OCI-LY7 (cell line): Measurements from ENCODE around the gene GLCCI1. TPM values are rescaled to one million over a fixed set of nuclear protein-coding genes. Genes with fewer than 3 reads are reported as not detected.
A peak's percentile ranks its signal among the peaks of the same experiment; 100 is the strongest.

Source experiments
- BruUV-seq: library from RNA; stranded (reverse); fragments of 400-500 nt; replicated peaks from 2 replicates; lab custom pipeline; 2021; lab: Mats Ljungman, UMichigan
- CTCF ChIA-PET: fragments of 300-600 bp; sonication (Branson Sonifier 250); formaldehyde crosslinking; loops from one replicate; lab custom pipeline; 2022; ENCODE audit warnings: antibody characterized with exemption; ENCODE audit not compliant: unreplicated experiment; lab: Charles Lee
- POLR2A ChIA-PET: fragments of 300-600 bp; sonication (Branson Sonifier 250); formaldehyde crosslinking; loops from one replicate; lab custom pipeline; 2022; ENCODE audit warnings: antibody characterized with exemption; lab: Charles Lee
- DNase-seq: peaks from one replicate; pipeline ENCODE4 v3.0.0-alpha.2; 2015; ENCODE audit warnings: low spot score
- H2AFZ ChIP-seq: fragments of 200-600 bp; sonication (generic), shearing (Covaris generic); 2 replicates; pipeline ENCODE4 v1.6.1; 2014; ENCODE audit warnings: mild to moderate bottlenecking, antibody characterized with exemption, low read length, moderate library complexity
- H3K27ac ChIP-seq: fragments of 200-600 bp; sonication (generic); 2 replicates; pipeline ENCODE4 v1.5.1; 2014; ENCODE audit warnings: mixed run types, low read depth, mild to moderate bottlenecking, moderate library complexity, low read length, inconsistent platforms; ENCODE audit not compliant: poor library complexity, severe bottlenecking
- H3K36me3 ChIP-seq: fragments of 200-600 bp; sonication (generic); 2 replicates; pipeline ENCODE4 v1.6.1; 2014; ENCODE audit warnings: mild to moderate bottlenecking, antibody characterized with exemption, low read length, moderate library complexity, mixed read lengths; ENCODE audit not compliant: insufficient read depth
- H3K4me1 ChIP-seq: fragments of 200-600 bp; sonication (generic); 2 replicates; pipeline ENCODE4 v1.5.1; 2014; ENCODE audit warnings: mild to moderate bottlenecking, low read length; ENCODE audit not compliant: insufficient read depth, poor library complexity, severe bottlenecking
- H3K4me2 ChIP-seq: fragments of 200-600 bp; sonication (generic); 2 replicates; pipeline ENCODE4 v1.6.1; 2014; ENCODE audit warnings: mild to moderate bottlenecking, low read length
- H3K4me3 ChIP-seq: fragments of 200-600 bp; sonication (generic); 2 replicates; pipeline ENCODE4 v1.5.1; 2014; ENCODE audit warnings: mild to moderate bottlenecking, low read depth, low read length; ENCODE audit not compliant: poor library complexity, severe bottlenecking
- H3K79me2 ChIP-seq: fragments of 200-600 bp; sonication (generic); 2 replicates; pipeline ENCODE4 v1.6.1; 2016; ENCODE audit warnings: low read depth, mild to moderate bottlenecking, low read length, moderate library complexity, mixed read lengths; ENCODE audit not compliant: insufficient read depth
- H3K9me2 ChIP-seq: fragments of 200-600 bp; sonication (generic); 2 replicates; pipeline ENCODE4 v1.6.1; 2016; ENCODE audit warnings: mild to moderate bottlenecking, low read length, mixed read lengths; ENCODE audit not compliant: insufficient read depth
- H3K9me3 ChIP-seq: fragments of 200-600 bp; sonication (generic); 2 replicates; pipeline ENCODE4 v1.6.1; 2014; ENCODE audit warnings: mild to moderate bottlenecking, mixed run types, low read length, mixed read lengths
- H4K20me1 ChIP-seq: fragments of 200-600 bp; sonication (generic); 2 replicates; pipeline ENCODE4 v1.6.1; 2014; ENCODE audit warnings: mild to moderate bottlenecking, antibody characterized with exemption, low read length, moderate library complexity, mixed read lengths; ENCODE audit not compliant: insufficient read depth
- CTCF ChIP-seq: fragments of 200-600 bp; sonication (generic); conservative IDR thresholded peaks from 2 replicates; pipeline ENCODE4 v1.5.1; 2014; ENCODE audit warnings: mild to moderate bottlenecking, antibody characterized with exemption, low read length, moderate library complexity, mixed read lengths
- EZH2phosphoT487 ChIP-seq: fragments of 200-600 bp; sonication (generic); IDR thresholded peaks from 2 replicates; pipeline ENCODE4 v1.6.1; 2018; ENCODE audit warnings: low read depth, borderline replicate concordance, mild to moderate bottlenecking, mixed run types, antibody characterized with exemption, low read length, moderate library complexity, mixed read lengths
- intact Hi-C: fragments of 100-400 bp; cut with micrococcal nuclease; formaldehyde crosslinking; loops from one replicate; pipeline ENCODE4 v1.10.0; 2022; ENCODE audit not compliant: unreplicated experiment
- total RNA-seq, 2 experiments: library from RNA; depleted of rRNA in 1 of 2; stranded (reverse); fragments of >200 nt in 1 of 2; shearing (Covaris generic) in 1 of 2; gene quantifications; 2 replicates each; pipeline ENCODE4 v1.2.3, GENCODE V29; 2014 to 2022

The GLCCI1 gene
- total RNA-seq, 2 experiments from 2014 or later: 21.3 to 85.6 TPM

- Histone ChIP-seq H3K4me1 (peaks cover 65% of the 10 kb centered on the region), H3K9me2 (no peaks in the 10 kb centered on the region), H3K79me2 (peaks cover 10% of the 10 kb centered on the region; the same call in 1 of the 2 replicates), H2AFZ (peak overlapping the region; percentile 68), H4K20me1 (no peaks in the 10 kb centered on the region), H3K9me3 (peaks cover 8% of the 10 kb centered on the region; the same call in 1 of the 2 replicates), H3K4me2 (peak overlapping the region; percentile 84), H3K27ac (peak overlapping the region; percentile 6), H3K36me3 (no peaks in the 10 kb centered on the region; the same call in 1 of the 2 replicates), H3K4me3 (peak overlapping the region; percentile 5)
- POLR2A ChIA-PET: interaction anchor here (0.8 to 2.6 kb wide), 2 partner anchors 15 to 40 kb away, joined by 3 to 10 read pairs; no protein-coding TSS in a partner anchor
- CTCF ChIA-PET: no interaction called here
- intact Hi-C loops: loop anchor here (5.0 to 10.0 kb wide), 2 partner anchors 152 to 669 kb away; no protein-coding TSS in a partner anchor
- no TSS peak for BruUV-seq
- TF ChIP-seq CTCF: no peak
- no peak for TF ChIP-seq EZH2phosphoT487
- peak; percentile 26 for DNase-seq
Observed at GRCh38 chr7:7923818-7924217, 44.8 kb upstream of the GLCCI1 start.

GRCh38 chr7:7924303-7924702 is 44.3 kb upstream of the GLCCI1 start:
- intact Hi-C loops: loop anchor here (5.0 to 10.0 kb wide), 2 partner anchors 152 to 670 kb away; no protein-coding TSS in a partner anchor
- ChIA-PET POLR2A (interaction anchor here (0.8 to 2.6 kb wide), 3 partner anchors 15 to 43 kb away, joined by 3 to 10 read pairs (median 4); no protein-coding TSS in a partner anchor), CTCF (no interaction called here)
- no peaks in the 10 kb centered on the region for H4K20me1 ChIP-seq
- peak overlapping the region; percentile 68 for H2AFZ ChIP-seq
- peaks cover 10% of the 10 kb centered on the region; the same call in 1 of the 2 replicates for H3K79me2 ChIP-seq
- H3K9me3 ChIP-seq: peaks cover 8% of the 10 kb centered on the region; the same call in 1 of the 2 replicates
- H3K9me2 ChIP-seq: no peaks in the 10 kb centered on the region
- H3K4me2 ChIP-seq: peak overlapping the region; percentile 84
- no TSS peak for BruUV-seq
- peak overlapping the region; percentile 6 for H3K27ac ChIP-seq
- H3K36me3 ChIP-seq: no peaks in the 10 kb centered on the region; the same call in 1 of the 2 replicates
- no peak for DNase-seq
- no peak overlapping the region for H3K4me3 ChIP-seq
- TF ChIP-seq CTCF: no peak
- no peak for TF ChIP-seq EZH2phosphoT487
- peaks cover 60% of the 10 kb centered on the region for H3K4me1 ChIP-seq

- POLR2A ChIA-PET: interaction anchor here (1.0 to 6.5 kb wide), 6 partner anchors 9 to 36 kb away, joined by 3 to 64 read pairs (median 3); no protein-coding TSS in a partner anchor
- Histone ChIP-seq H4K20me1 (no peaks in the 10 kb centered on the region), H3K4me3 (no peak overlapping the region), H2AFZ (no peak overlapping the region), H3K4me2 (no peak overlapping the region), H3K4me1 (no peaks in the 10 kb centered on the region), H3K36me3 (no peaks in the 10 kb centered on the region; the same call in 1 of the 2 replicates), H3K9me2 (no peaks in the 10 kb centered on the region), H3K27ac (no peak overlapping the region), H3K9me3 (peaks cover 8% of the 10 kb centered on the region; the same call in 1 of the 2 replicates), H3K79me2 (no peaks in the 10 kb centered on the region)
- TF ChIP-seq EZH2phosphoT487 (no peak), CTCF (no peak)
- no peak for DNase-seq
- intact Hi-C loops: no loop called here
- no TSS peak for BruUV-seq
- CTCF ChIA-PET: interaction anchor here (0.6 to 0.9 kb wide), 2 partner anchors 11 to 15 kb away, joined by 3 read pairs; no protein-coding TSS in a partner anchor
Observed at GRCh38 chr7:7931626-7932025, 37.0 kb upstream of the GLCCI1 start.
